GM12891 (cell line): ENCODE results near the gene SLC25A26.

Experiments
- POLR2A ChIP-seq: IDR thresholded peaks from 2 replicates; pipeline ENCODE4 v1.6.1; 2011; ENCODE audit warnings: low read depth, low read length, control low read depth
- POLR2AphosphoS5 ChIP-seq: IDR thresholded peaks from 2 replicates; pipeline ENCODE4 v1.6.1; 2011; ENCODE audit warnings: low read depth, low read length, control low read depth
- SPI1 ChIP-seq: IDR thresholded peaks from 2 replicates; pipeline ENCODE4 v1.6.1; 2011; ENCODE audit warnings: low read depth, low read length, control low read depth
- TAF1 ChIP-seq: IDR thresholded peaks from 2 replicates; pipeline ENCODE4 v1.6.1; 2011; ENCODE audit warnings: low read depth, low read length, control low read depth

GRCh38 chr3:66228707-66229106 lies 7.9 kb downstream of the SLC25A26 start:
- no peak for TF ChIP-seq TAF1
- no peak for TF ChIP-seq POLR2A
- no peak for TF ChIP-seq SPI1
- TF ChIP-seq POLR2AphosphoS5 = no peak
